HG02938 (cell line): ENCODE measurements around the gene KPNA1.

ENCODE experiments used
- ATAC-seq: cut with Tn5 transposase; IDR thresholded peaks from one replicate; pipeline ENCODE4 v1.9.1; 2021; ENCODE audit warnings: mild to moderate bottlenecking, moderate library complexity; ENCODE audit not compliant: unreplicated experiment

The KPNA1 gene

DNA sequence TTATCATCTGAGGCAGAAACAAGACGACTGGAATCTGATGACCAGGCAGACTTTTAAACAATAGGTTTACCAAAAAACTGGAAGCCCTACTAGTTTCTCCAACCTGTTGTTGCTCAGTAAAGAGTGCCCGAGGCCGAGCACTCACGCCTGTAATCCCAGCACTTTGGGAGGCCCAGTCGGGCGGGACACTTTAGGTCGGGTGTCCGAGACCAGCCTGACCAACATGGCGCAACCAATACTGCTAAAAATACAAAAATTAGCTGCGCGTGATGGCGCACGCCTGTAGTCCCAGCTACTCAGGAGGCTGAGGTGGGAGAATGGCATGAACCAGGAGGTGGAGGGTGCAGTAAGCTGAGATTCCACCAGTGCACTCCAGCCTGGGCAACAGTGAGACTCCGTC, 97.8 kb downstream of the KPNA1 start:
- ATAC-seq, result no peak

GRCh38 chr3:122415762-122416654, 98.7 kb downstream of the KPNA1 start, which contains the start of gene WDR5B:
Gene WDR5B, minus strand, starts transcription at chr3:122416062. Its CDS starts 534 bp downstream, at chr3:122415528.
- ATAC-seq, result peak; percentile 87

DNA sequence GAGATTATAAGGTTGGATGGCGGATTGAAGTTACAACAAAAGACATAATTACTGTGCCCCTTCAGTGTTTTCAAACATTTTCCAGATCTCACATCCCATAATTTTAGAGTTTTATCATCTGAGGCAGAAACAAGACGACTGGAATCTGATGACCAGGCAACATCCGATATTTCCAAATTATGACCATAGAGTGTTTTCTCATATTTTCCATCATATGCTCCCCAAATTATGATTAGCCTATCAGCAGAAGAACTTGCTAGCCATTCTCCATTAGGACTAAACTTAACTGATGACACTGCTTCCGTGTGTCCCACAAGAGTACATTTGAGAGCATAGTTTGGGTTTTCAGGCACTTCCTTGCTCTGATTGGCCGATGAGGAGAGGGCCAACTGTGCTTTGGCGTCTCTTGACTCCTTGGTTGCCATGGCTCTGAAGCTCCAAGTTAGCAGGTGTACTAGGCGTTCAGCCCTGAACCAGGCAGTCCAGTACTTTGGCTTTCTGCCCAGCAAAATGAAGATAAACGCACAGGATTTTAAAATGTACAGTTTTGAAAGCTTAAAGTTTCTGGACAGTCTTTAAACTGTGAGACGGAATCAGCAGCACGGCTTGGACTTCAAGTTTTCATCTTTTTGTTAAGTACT, 99.5 kb downstream of the KPNA1 start:
- peak; percentile 48 for ATAC-seq

- no peak for ATAC-seq
These were observed 100.3 kb downstream of the KPNA1 start for GRCh38 chr3:122414391-122414790.

DNA sequence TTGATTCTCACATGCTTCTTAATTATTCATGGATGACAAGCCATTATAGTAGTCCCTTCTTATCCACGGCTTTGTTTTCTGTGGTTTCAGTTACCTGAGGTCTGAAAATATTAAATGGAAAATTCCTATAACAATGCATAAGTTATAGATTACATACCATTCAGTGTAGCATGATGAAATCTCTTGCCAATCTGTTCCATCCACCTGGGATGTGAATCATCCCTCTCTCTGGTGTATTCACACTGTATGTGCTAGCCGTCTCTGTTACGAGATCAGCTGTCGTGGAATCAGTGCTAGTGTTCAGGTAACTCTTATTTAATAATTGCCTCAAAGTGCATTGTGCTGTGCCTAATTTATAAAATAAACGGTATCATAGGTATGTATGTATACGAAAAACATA, 104.1 kb downstream of the KPNA1 start:
- no peak for ATAC-seq

DNA sequence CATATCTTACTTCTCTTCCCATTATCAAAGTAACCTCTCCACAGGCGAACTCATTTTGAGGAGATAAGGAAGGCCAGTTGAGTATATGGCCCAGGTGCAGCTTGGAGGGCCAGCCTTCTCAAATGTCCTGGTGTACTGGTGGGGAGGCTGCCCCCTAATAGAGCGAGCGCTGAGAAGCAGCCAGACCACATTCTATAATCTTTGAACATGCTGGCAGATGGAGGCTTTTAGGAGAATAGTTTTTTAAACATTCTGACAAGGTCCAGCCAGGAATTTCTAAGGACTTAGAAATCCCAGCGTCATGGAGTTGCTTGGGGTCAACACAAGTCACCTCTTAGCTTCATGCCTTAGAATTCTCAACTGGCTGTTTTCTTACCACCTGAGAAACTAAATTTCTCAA, 104.6 kb downstream of the KPNA1 start:
- ATAC-seq, result no peak

DNA sequence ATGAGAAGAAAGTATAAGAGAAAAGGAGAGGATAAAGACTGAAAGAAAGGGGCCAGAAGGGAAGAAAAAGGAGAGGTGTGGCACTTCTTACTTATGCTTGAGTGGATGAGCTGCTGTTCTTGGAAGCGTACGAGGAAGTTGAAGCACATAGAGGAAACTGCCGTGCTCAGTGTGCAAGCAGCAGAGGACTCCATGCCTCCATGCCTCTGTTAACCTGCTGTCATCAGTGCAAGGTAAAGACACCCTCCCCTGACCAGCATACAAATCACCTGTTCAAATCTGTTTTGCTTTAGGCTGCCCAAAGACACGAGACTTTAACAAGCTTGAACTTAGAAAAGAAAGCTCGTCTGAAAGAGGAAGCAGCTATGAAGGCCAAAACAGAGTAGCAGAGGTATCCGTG, 105.3 kb downstream of the KPNA1 start:
- no peak for ATAC-seq

DNA sequence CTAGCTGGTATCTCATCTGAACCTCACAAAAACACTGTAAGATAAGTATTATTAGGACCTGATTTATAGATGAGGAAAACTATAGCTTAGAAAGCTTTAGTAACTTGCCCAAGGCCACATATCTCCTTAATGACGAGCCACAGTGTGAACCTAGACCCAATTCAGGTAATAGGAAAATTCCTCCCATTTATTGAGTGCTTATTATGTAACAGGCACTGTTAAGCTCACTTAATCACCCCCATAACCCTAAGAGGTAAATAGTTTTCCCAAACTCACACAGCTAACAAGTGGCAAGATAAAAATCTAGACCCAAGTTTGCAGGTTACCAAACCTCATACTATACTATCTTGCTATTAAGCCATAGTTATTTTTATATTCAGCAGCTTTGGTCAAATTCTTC, 106.8 kb downstream of the KPNA1 start:
- no peak for ATAC-seq

DNA sequence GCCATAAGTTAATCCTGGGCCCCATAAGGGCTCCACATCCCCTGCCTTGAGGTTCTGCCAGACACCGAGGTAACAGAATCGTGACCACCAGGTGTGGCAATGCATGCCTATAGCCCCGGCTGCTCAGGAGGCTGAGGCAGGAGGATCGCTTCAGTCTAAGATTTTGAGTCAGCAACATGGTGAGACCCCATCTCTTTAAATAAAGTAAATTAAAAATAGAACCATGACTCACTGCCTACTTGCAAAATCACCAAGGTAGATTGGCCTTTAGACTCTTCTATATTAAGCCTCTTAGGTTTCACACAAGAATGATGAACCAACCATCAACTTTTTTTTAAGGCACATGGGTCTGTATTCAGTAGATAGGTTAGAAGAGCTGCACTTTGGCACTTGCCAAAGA, 108.5 kb downstream of the KPNA1 start:
- ATAC-seq, result no peak

DNA sequence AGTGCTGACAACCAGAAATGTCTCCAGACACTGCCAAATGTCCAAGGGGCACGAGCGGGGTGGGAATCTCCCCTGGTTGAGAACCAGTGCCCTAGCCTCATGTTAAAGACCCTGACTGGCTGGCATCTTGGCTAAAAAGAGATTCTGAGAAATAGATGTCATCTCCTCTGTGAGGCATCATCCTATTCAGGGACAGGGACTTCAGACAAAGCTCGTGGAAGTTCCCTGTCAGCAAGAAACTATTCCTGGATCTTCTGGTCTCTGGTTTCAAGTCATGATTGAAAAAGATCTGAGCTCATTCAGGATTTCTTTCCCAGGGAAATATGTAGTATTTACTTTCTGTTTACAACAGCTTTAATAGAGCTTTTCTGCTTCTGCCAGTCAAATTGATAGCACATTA, 109.7 kb downstream of the KPNA1 start:
- no peak for ATAC-seq

DNA sequence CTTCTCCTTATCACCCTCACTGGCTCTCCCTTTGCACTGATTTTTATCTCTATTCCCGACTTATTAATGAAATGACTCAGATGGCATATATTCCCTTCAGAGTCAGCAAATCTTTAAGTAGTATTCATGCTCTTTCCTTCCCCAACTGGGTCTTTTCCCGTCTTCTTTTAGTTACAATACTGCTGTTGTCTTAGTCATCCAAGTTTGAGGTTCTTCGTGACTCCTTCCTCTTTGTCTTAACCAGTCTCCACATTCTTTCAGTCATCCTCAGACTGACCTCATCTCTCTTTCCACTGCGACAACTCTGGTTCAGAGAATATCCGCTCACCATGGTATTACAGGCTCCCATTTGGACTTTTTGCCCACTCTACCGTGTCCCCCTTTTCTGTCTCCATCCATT, 111.2 kb downstream of the KPNA1 start:
- ATAC-seq, result no peak

DNA sequence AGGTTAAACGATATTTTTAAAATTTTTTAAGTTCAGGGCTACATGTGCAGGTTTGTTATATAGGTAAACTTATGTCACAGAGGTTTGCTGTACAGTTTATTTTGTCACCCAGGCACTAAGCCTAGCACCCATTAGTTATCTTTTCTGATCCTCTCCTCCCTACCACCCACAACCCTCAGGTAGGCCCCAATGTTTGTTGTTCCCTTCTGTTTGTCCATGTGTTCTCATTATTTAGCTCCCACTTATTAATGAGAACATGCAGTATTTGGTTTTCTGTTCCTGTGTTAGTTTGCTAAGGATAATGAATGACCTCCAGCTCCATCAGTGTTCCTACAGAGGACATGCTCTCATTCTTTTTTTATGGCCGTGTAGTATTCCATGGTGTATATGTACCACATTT, 115.8 kb downstream of the KPNA1 start:
- ATAC-seq, result no peak

DNA sequence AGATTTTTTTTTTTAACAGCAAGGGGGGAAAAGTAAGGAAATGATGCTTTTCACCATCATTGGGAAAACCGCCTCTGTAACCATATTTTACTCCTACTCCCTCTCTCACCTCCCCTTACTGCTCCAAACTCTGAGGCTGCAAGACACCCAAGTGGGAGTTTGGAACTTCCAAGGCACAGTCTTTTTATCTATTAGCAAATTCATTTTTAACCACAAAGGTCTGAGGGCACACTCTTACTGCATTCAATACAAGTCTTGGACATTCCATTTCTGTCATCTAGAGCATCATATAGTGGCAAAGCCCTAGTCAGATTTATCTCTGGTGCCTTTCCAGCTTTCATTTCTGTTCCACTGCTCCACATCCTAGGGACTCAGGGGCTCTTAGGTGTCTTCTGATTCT, 117.5 kb downstream of the KPNA1 start:
- no peak for ATAC-seq

DNA sequence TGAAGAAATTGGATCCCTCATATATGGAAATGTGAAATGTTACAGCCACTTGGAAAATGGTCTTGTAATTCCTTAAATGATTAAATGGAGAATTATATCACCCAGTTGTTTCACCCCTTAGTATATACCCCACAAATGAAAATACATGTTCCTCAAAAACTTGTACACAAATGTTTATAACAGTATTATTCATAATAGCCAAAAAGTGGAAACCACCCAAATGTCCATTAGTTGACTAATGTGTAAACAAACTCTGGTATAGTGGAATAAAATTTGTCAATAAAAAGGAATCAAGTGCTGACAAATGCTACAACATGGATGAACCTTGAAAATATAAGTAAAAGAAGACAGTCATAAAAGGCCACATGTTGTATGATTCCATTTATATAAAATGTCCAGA, 118.2 kb downstream of the KPNA1 start:
- no peak for ATAC-seq

- no peak for ATAC-seq
These were observed 119.2 kb downstream of the KPNA1 start for GRCh38 chr3:122395582-122395981.

DNA sequence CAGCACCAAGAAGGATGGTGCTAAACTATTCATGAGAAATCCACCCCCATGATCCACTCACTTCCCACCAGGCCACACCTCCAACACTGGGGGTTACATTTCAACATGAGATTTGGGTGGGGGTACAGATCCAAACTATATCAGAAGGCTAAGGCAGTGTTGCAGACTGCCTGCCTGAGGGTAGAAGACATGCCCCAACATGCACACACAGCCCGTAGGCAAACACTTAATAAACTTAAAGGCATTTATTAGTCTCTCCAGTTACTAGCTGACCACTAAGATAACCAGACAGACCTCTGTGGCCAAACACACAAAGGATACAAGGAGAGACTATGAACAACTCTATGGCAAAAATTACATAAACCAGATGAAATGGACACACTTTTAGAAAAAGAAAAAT, 120.6 kb downstream of the KPNA1 start:
- no peak for ATAC-seq

DNA sequence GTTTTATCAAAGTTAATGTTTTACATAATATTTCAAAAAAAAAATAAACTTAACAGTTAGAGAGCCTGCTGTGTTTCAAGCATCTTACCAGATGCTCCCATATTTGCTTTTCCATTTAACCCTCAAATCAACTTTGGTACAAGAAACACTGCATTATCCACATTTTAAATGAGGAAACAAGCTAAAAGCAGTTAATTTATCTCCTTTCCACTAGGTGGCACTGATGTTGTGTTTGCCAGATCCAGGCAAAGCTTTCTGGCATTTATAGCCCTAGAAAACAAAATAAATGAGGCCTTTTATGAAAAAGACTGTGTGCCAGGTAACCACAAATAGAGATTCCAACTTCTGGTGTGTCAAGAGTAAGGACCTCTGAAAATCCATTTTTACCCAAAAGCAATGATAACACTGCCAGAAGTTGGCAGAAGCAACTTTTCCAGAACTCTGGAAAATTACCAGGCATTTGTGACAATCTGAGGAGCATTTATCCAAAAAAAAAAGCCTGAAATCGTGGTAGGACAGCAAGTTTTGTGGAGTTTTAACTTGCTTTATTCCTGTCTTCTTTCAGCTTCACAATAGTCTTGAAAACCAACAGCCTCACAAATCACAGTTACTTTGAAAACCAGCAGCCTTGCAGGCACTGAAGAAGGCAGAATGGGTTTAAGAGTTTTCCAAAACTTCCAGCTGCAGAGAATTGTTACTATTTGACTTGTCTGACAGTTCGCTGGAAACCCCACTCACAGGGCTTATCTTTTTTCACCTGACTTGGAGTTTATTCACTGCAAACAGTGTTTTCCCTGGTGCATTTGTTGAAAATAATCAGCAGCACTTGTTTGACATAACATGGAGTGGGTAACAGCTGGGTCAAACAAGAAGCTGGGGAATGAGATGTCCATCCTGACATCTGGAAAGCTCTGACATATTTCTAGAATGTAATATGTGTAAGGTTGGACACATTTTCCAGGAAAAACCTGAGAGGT, 121.6 kb downstream of the KPNA1 start:
- no peak for ATAC-seq

- no peak for ATAC-seq
These were observed 122.9 kb downstream of the KPNA1 start for GRCh38 chr3:122391681-122392446.

DNA sequence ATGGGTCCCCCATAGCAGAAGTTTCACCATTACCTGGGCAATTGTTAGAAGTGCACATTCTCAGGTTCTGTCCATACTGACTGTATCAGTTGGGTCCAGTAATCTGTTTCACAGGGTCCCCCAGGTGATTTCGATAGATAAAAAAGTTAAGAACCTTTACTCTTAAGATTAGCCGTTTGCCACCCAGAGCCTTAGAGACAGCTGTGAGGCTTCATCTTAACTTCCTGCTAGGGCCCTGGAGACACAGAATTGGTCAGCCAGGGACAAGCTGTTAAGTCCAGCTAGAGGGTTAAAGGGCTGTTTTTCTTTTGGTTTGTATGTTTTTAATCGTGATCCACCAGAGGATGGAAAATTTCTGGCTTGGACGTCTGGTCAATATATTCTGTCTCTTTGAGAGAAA, 124.1 kb downstream of the KPNA1 start:
- ATAC-seq, result no peak

- ATAC-seq, result no peak
These were observed 124.8 kb downstream of the KPNA1 start for GRCh38 chr3:122389892-122390291.
